Uterus (tissue), 2 donors: ENCODE results near the gene XDH.

Experiments used
- POLR2A ChIP-seq, 2 donors: fragments of 450-650 bp; IDR thresholded peaks; one replicate each; pipeline ENCODE4 v1.6.1; 2016; ENCODE audit warnings: antibody characterized with exemption in 2 of 2, mild to moderate bottlenecking in 1 of 2, moderate library complexity in 1 of 2
- TF ChIP-seq, protein P1 (sequence below), 4 experiments: fragments of 200-600 bp in 2 of 4; fragments of 450-650 bp in 2 of 4; sonication (generic) in 2 of 4; IDR thresholded peaks; one replicate each; pipeline ENCODE4 v1.5.1; 2016 to 2019; ENCODE audit warnings: antibody characterized with exemption in 4 of 4, mild to moderate bottlenecking in 2 of 4, moderate library complexity in 1 of 4

- TF ChIP-seq, protein P1, sequence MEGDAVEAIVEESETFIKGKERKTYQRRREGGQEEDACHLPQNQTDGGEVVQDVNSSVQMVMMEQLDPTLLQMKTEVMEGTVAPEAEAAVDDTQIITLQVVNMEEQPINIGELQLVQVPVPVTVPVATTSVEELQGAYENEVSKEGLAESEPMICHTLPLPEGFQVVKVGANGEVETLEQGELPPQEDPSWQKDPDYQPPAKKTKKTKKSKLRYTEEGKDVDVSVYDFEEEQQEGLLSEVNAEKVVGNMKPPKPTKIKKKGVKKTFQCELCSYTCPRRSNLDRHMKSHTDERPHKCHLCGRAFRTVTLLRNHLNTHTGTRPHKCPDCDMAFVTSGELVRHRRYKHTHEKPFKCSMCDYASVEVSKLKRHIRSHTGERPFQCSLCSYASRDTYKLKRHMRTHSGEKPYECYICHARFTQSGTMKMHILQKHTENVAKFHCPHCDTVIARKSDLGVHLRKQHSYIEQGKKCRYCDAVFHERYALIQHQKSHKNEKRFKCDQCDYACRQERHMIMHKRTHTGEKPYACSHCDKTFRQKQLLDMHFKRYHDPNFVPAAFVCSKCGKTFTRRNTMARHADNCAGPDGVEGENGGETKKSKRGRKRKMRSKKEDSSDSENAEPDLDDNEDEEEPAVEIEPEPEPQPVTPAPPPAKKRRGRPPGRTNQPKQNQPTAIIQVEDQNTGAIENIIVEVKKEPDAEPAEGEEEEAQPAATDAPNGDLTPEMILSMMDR (IDR thresholded peaks at IDR 0.05): no peak
- no peak for TF ChIP-seq POLR2A (IDR thresholded peaks at IDR 0.05)
Measured at GRCh38 chr2:31337860-31338259, 76.7 kb downstream of the XDH start.
